NCI-H446 treated with DMSO at 0.1 percent for 48 hours (cell line): ENCODE data around the gene ELK3.

Experiments used
- DNase-seq: peaks from one replicate; lab custom pipeline; 2025; lab: John Stamatoyannopoulos, UW

ELK3 gene

GRCh38 chr12:96234591-96235483 is 40.7 kb downstream of the ELK3 start:
- no peak for DNase-seq

- peak; percentile 31 for DNase-seq
These were observed 41.3 kb downstream of the ELK3 start for GRCh38 chr12:96235484-96235826.

- peak; percentile 13 for DNase-seq
These were observed 42.1 kb downstream of the ELK3 start for GRCh38 chr12:96236221-96236822.

- DNase-seq, result no peak
These were observed 42.9 kb downstream of the ELK3 start for GRCh38 chr12:96237035-96237434.

GRCh38 chr12:96237465-96238077 is 43.4 kb downstream of the ELK3 start:
- DNase-seq, result no peak

GRCh38 chr12:96238336-96239047 is 44.3 kb downstream of the ELK3 start:
- no peak for DNase-seq

GRCh38 chr12:96239711-96240635 is 45.8 kb downstream of the ELK3 start:
- DNase-seq, result no peak

- DNase-seq, result no peak
These were observed 46.5 kb downstream of the ELK3 start for GRCh38 chr12:96240656-96241055.

- no peak for DNase-seq
These were observed 47.3 kb downstream of the ELK3 start for GRCh38 chr12:96241431-96241830.

- no peak for DNase-seq
These were observed 47.7 kb downstream of the ELK3 start for GRCh38 chr12:96241846-96242256.

- DNase-seq, result no peak
These were observed 48.4 kb downstream of the ELK3 start for GRCh38 chr12:96242597-96242996.

- no peak for DNase-seq
These were observed 50.7 kb downstream of the ELK3 start for GRCh38 chr12:96244826-96245225.

GRCh38 chr12:96246926-96247505 is 52.8 kb downstream of the ELK3 start:
- no peak for DNase-seq

GRCh38 chr12:96247563-96247962 is 53.4 kb downstream of the ELK3 start:
- DNase-seq, result no peak

- DNase-seq, result no peak
These were observed 54.2 kb downstream of the ELK3 start for GRCh38 chr12:96248136-96248931.

GRCh38 chr12:96249196-96250118 is 55.3 kb downstream of the ELK3 start:
- DNase-seq, result no peak

GRCh38 chr12:96250119-96250685 is 56.0 kb downstream of the ELK3 start:
- DNase-seq, result no peak

GRCh38 chr12:96255077-96255476 is 60.9 kb downstream of the ELK3 start:
- DNase-seq, result no peak
